HuH-7.5 (cell line): ENCODE results near the gene CDHR5.

Source experiments
- DNase-seq: peaks from one replicate; pipeline ENCODE4 v3.0.0; 2011; ENCODE audit warnings: low spot score

Gene CDHR5

GRCh38 chr11:610146-610801, 14.5 kb downstream of the CDHR5 start:
- no peak for DNase-seq

GRCh38 chr11:609341-609811, 15.4 kb downstream of the CDHR5 start:
- DNase-seq: no peak

- DNase-seq: no peak
These were observed 15.9 kb downstream of the CDHR5 start for GRCh38 chr11:608791-609251.

- DNase-seq: no peak
These were observed 16.6 kb downstream of the CDHR5 start for GRCh38 chr11:607971-608659.

- no peak for DNase-seq
These were observed 17.6 kb downstream of the CDHR5 start for GRCh38 chr11:607020-607780.

- no peak for DNase-seq
These were observed 18.5 kb downstream of the CDHR5 start for GRCh38 chr11:606245-606644.

- DNase-seq: no peak
These were observed 19.2 kb downstream of the CDHR5 start for GRCh38 chr11:605286-606129.

- DNase-seq: no peak
These were observed 21.6 kb downstream of the CDHR5 start for GRCh38 chr11:603154-603553.

- DNase-seq: no peak
These were observed 23.0 kb downstream of the CDHR5 start for GRCh38 chr11:601573-602245.

- DNase-seq: no peak
These were observed 26.6 kb downstream of the CDHR5 start for GRCh38 chr11:598005-598680.

GRCh38 chr11:597166-597725, 27.5 kb downstream of the CDHR5 start:
- no peak for DNase-seq

GRCh38 chr11:596374-596773, 28.4 kb downstream of the CDHR5 start:
- no peak for DNase-seq

- no peak for DNase-seq
These were observed 29.4 kb downstream of the CDHR5 start for GRCh38 chr11:595400-595799.

- DNase-seq: no peak
These were observed 31.4 kb downstream of the CDHR5 start for GRCh38 chr11:593347-593746.

GRCh38 chr11:592918-593317, 31.8 kb downstream of the CDHR5 start:
- DNase-seq: no peak

- no peak for DNase-seq
These were observed 32.3 kb downstream of the CDHR5 start for GRCh38 chr11:592501-592900.

GRCh38 chr11:590997-591396, 33.8 kb downstream of the CDHR5 start:
- no peak for DNase-seq

- DNase-seq: no peak
These were observed 35.0 kb downstream of the CDHR5 start for GRCh38 chr11:589798-590197.

GRCh38 chr11:587978-588380, 36.8 kb downstream of the CDHR5 start:
- DNase-seq: peak; percentile 95

- DNase-seq: no peak
These were observed 37.2 kb downstream of the CDHR5 start for GRCh38 chr11:587546-587945.
